Dermis microvascular lymphatic vessel endothelial cell (primary cell): ENCODE data around the gene SYCN. TPM values are rescaled to one million over a fixed set of nuclear protein-coding genes. Genes with fewer than 3 reads are reported as not detected.
"Not testable (repeated sequence)": the region's sequence is repeated elsewhere in the genome, so short reads cannot be mapped to it uniquely, and the experiment has no call there.

ENCODE experiments used
- DNase-seq, 2 donors: peaks; one replicate each; pipeline versions ENCODE4 v3.0.0 to v3.0.0-alpha.2; 2010; ENCODE audit warnings: low read depth in 2 of 2
- total RNA-seq: library from RNA; depleted of rRNA; stranded (reverse); fragments of >200 nt; gene quantifications from 2 replicates; pipeline ENCODE4 v1.2.1, GENCODE V29; 2014

Gene SYCN, protein sequence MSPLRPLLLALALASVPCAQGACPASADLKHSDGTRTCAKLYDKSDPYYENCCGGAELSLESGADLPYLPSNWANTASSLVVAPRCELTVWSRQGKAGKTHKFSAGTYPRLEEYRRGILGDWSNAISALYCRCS
- total RNA-seq, result not detected in 2 replicates

DNA sequence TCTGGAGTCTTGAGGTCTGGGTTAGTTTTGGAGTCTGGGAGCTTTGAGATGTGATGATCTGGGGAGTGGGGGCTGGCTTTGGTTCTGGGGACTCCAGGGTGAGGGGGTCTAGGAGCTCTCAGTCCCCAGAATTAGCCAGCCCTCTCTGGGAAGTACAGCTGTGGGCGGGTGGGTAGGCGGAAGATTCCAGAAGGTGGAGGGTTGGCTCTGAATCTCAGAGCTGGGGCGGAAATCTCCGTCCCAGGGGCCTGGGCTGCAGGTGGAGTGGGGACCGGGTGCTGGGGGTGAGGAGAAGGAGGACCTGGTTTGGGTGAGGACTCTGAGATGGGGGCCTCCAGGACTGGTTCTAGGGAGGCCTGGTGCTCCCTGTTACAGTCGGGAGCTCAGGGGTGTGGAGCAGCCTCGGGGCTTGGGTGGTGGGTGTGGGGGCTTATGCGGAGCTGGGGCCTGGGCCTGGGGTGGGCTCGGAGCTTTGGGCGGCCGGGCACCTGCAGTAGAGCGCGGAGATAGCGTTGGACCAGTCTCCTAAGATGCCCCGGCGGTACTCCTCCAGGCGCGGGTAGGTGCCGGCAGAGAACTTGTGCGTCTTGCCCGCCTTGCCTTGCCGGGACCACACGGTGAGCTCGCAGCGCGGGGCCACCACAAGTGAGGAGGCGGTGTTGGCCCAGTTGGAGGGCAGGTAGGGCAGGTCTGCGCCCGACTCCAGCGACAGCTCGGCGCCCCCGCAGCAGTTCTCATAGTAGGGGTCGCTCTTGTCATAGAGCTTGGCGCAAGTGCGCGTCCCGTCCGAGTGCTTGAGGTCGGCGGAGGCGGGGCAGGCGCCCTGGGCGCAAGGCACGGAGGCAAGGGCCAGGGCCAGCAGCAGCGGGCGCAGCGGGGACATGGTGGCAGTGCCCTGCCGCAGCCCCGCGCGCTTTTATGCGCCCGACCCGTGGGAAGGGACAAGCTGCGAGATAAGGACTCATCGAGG, at the start of gene SYCN:
SYCN (minus strand) TSS at position 892 of the 970 bp plus-strand sequence; CDS start at position 883, 9 bp downstream.
- no peak for DNase-seq

DNA sequence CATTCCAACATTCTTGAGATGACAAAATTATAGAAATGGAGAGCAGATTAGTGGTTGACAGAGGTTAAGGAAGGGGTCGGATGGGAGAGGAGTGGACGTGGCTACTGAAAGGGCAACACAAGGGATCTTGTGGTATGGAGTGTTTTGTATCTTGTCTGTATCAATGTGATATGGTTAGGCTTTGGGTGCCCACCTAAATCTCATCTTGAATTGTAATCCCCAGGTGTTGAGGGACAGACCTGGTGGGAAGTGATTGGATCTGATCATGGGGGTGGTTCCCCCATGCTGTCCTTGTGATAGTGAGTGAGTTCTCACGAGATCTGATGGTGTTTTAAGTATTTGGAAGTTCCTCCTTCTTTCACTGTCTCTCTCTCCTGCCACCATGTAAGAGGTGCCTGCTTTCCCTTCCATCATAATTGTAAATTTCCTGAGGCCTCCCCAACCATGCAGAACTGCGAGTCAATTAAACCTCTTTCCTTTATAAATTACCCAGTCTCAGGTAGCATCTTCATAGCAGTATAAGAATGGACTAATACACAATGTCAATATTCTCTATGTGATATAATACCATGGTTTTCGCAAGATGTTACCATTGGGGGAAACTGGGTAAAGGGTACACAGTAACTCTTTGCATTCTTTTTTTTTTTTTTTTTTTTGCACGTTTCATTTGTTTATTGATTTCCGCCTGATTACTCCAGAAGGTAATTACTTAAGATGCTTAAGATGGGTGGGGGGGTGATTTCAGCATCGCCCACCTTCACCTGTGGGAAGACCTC, 49.5 kb upstream of the SYCN start:
- DNase-seq, result no peak

DNA sequence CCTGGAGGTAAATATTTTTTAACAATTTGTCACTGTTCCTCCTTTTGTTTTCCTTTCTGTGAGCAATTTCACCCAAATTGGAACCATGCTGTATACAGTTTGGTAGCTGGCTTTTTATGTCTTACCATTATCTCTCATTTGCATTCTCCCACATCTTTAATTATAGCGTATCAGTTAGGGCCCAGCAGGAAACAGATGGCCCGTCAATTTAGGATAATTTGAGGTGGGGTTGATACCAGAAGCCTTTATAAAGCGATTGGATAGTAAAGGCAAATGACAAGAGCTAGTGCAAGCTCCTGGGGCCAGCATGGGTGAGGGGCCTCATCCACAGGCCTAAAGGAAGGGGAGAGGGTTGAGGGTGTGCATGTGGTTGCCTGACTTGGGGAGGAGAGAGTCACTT, 48.4 kb upstream of the SYCN start:
- DNase-seq, result no peak

DNA sequence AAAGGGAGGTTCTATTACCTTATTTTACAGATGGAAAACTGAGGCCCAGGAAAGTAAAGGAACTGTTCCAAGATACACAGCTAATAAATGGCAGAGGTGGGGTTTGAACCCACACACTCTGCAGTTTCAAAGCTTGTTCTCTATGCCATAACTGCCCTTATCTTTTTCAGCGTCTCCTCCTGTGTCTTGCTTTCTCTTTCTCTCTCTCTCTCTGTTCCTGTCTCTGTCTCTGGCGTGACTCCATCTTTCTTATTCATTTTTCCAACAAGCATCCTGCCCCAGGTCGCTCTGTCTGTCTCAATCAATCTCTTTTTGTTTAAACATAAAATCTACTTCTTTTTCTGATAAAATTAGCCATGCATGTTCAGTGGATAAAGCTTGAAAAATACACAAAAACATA, 47.8 kb upstream of the SYCN start:
- no peak for DNase-seq

DNA sequence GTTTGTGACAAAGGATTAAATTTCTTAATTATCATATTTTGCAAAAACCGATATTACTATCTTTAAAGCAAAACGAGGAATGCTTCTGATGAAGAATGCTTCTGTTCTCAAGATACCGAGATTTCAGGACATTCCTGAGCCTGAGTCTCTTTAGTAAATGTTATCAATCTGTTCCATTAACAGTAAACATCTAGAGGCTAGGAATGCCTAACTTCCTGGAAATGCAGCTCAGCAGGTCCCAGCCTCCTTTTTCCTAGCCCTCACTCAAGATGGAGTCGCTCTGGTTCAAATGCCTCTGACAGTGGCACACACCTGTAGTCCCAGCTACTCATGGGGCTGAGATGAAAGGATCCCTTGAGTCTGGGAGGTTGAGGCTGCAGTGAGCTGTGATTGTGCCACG, 47.0 kb upstream of the SYCN start:
- DNase-seq, result no peak

DNA sequence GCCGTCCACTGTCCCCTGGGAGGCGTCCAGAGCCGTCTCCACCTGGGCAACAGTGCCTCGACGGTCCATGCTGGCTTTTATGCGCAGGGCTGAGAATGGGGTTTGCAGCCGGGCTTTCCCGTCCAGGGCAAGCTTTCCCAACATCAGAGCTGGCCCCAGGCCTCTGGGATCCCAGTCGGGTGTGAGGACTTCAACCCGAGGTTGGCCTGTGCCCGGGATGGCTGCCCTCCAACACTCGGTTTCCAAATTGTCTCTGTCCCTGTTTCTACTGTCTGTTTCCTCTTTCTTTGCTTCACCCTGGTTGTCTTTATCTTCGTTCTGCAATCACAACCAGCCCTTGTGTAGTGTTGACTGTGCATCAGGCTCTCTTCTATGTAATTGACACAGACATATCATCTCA, 44.7 kb upstream of the SYCN start, which contains the start of gene IFNL4:
IFNL4 (minus strand) TSS at position 51 of the 400 bp plus-strand sequence.
- no peak for DNase-seq

DNA sequence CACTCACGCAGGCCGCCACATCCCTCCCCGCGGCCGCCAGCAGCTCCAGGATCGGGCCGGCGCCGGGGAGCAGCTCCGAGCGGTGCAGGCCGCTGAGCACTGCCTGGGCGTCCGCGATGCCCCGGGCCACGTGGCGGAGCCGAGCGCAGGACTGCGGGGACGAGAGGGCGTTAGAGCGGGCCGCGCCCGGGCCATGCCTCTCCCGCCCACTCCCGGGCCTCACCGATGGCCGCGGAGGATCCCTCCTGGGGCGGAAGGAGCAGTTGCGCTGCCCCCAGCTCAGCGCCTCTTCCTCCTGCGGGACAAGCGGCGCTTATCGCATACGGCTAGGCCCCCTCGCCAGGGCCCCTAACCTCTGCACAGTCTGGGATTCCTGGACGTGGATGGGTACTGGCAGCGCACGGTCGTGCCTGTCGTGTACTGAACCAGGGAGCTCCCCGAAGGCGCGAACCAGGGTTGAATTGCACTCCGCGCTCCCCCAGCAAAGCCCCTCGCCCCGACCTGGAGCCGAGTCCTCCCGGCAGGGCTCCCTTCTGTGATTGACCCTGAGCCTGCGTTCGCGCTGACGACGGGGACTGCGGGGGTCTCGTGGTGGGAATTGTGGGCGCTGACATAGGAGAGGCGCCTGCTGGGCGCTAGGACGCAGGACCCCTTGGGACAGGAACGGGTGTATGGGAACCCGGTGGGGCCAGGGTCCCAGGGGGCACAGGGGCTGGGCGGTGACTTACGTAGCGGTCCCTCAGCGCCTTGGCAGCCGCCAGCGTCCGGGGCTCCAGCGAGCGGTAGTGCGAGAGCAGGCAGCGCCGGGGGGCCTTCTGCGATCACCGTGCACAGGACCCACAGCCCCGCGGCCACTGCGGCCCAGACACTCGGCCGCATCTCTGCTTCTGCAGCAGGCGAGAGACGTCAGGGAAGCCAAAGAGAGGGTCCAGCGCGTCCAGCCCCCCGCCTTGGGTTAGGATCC, 43.9 kb upstream of the SYCN start:
- DNase-seq, result no peak

DNA sequence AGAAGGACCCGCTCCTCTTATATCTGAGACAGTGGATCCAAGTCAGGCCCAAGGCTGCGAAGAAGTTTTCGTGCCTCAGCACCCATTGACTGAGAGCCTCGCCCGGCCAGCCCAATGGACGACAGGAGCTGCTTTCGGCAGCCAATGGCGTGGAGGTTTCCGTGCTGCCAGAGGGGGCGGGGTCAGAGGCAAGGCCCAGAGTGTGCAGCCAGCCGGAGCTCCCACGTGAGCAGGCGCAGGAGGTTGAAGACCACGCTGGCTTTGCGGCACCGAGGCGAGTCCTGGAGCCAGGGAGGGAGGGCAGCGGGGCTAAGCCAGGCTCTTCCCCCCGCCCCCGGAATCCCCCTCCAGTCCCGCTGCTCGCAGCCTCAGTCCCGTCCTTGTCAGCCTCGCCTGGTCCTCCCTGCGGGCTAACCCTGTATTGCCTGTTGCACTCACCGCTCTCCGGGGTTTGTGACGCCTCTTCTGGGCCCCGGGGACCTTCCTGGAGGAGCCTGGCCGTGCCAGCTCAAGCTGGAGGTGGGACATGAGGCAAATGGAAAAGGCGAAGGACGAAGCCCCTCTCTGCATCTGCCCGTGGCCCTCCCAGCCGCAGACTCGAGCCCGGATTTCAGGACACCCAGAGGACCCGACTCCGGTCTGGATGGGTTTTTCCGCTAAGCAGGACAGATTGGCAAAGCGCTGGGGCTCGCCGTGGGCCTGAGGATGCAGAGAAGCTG, 43.0 kb upstream of the SYCN start:
- DNase-seq, result peak in 1 of 2 donors; percentile 26

DNA sequence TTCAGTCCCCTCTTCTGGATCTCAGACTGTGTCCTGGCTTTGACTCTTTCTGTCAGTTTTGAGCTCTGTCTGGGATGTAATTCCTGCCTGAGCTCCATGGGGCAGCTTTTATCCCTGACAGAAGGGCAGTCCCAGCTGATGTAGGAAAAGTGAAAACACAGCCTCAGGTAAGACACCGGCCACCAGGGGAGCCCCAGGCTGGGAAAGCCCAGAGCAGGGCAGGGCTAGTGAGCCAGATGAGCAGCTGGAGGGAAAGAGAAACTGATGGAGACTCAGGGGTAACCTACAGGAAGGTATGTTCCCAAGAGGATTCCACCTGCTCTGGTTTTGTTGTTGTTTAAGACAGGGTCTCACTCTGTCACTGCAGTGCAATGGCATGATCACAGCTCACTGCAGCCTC, 41.1 kb upstream of the SYCN start:
- not testable (repeated sequence) for DNase-seq

DNA sequence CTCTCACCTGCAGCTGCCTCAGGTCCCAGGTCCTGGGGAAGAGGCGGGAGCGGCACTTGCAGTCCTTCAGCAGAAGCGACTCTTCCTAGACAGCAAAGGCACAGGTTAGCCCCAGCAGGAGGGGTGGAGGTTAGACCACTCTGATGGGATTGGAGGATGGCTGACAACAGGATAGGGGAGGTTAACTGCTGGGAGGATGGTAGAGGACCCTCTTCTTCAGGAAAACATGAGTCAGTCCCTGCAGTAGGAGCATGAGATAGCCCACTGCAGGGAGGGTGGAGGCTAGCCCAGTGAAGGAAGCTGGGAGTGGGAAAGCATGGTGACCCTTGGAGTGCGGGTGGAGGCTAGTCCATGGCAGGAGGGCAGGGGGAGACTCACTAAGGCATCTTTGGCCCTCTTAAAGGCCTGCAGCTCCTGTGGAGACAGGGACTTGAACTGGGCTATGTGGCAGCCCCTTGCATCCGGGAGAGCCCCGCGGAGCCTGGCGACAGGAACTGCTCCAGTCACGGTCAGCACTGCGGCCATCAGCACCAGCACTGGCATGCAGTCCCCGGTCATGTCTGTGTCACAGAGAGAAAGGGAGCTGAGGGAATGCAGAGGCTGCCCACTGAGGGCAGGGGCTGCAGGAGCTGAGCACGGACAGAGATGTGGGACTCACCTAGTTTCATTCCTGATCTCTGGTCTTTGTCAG, 40.5 kb upstream of the SYCN start, which contains the start of gene IFNL3:
IFNL3 (minus strand) TSS at position 597 of the 691 bp plus-strand sequence; CDS start at position 558, 39 bp downstream.
- not testable (repeated sequence) for DNase-seq

DNA sequence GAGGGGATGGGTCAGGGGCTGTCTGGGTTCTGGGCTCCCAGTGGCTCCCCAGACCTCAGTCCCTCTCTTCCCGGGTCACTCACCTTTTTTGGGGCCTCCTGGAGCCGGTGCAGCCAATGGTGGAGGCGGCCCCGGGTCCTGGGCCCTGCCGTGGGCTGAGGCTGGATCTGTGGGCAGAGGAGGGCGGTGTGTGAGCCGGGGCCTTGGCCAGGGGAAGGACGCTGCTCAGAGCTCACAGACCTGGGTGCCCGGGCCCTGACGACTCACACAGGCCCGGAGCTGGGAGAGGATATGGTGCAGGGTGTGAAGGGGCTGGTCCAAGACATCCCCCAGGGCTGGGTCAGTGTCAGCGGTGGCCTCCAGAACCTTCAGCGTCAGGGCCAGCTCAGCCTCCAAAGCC, 39.7 kb upstream of the SYCN start:
- DNase-seq, result not testable (repeated sequence)

DNA sequence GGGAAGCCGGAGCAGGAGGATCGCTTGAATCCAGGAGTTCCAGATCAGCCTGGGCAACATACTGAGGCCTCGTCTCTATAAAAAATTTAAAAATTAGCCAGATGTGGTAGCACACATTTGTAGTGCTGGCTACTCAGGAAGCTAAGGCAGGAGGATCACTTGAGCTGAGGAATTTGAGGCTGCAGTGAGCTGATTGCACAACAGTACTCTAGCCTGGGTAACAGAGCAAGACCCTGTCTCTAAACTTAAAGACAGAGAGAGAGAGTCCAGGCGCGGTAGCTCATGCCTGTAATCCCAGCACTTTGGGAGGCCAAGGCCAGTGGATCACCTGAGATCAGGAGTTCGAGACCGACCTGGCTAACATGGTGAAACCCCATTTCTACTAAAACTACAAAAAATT, 36.4 kb upstream of the SYCN start:
- no peak for DNase-seq

DNA sequence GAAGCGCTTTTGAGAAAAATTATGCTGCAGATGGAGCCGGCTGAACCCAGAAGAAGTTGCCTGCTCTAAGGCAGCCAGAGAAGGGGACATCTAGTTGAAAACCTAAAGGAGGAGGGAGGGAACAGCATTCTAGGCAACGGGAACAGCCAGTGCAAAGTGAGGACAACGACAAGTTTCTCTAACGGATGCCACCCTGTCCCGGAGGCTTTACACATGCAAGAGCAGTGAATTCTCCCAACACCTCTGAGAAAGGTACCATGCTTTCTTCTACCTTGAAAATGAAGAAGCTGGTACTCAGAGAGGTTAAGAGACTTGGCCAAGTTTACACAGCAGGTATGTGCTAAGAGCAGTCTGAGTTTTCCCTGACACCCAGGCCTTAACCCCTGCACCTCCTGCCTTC, 34.9 kb upstream of the SYCN start:
- no peak for DNase-seq

DNA sequence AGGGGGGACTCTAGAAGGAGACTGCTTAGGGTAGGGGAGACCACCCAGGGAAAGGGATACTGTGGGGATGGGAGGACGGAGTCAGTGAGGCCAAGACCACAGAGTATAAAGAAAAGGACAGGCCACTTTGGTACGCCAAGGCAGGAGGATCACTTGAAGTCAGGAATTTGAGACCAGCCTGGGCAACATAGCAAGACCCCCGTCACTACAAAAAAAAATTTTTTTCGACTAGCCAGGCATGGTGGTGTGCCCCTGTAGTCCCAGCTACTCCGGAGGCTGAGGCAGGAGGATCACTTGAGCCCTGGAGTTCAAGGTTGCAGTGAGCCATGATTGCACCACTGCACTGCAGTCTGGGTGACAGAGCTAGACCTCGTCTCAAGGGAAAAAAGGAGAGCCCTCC, 34.1 kb upstream of the SYCN start:
- DNase-seq, result no peak

DNA sequence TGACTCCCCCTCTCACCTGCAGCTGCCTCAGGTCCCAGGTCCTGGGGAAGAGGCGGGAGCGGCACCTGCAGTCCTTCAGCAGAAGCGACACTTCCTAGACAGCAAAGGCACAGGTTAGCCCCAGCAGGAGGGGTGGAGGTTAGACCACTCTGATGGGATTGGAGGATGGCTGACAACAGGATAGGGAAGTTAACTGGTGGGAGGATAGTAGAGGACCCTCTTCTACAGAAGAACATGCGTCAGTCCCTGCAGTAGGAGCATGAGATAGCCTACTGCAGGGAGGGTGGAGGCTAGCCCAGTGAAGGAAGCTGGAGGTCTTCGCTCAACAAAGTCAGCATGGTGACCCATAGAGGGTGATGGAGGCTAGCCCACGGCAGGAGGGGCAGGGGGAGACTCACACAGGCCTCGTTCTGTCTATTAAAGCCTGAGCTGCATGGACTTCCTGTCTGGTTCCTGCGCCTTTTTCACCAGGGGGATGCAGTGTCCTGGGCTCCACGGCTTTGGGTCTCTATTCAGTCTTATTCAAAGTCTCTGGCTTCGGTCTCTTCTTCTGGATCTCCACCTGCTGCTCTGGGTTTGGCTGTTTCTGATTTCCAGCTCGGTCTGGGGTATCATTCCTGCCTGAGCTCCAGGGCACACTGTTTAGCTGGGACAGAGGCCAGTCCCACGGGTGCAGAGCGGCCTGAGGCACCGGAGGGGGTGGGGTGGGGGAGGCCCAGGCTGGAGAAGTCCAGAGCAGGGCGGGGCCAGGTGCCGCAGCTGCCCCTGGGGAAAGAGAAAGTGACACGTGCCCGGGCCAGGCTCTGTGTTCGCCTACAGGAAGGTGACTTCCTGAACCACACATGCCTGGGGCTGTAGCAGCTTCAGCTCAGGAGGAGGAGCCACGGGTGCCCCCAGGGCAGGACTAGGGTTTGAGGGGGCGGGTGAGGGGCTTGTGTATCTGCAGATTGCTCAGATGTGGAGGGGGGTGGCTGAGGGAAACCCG, 33.4 kb upstream of the SYCN start:
- peak in 1 of 2 donors; percentile 4 for DNase-seq

DNA sequence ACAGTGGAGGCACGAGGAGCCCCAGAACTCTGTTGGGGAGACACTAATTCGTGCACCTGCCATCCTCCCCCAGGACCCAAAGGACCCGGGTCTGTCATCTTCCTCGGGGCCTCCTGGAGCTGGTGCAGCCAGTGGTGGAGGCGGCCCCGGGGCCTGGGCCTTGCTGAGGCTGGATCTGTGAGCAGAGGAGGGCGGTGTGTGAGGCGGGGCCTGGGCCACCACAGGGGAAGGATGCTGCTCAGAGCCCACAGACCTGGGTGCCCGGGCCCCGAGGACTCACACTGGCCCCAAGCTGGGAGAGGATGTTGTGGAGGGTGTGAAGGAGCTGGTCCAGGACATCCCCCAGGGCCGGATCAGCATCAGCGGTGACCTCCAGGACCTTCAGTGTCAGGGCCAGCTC, 32.5 kb upstream of the SYCN start:
- no peak for DNase-seq

DNA sequence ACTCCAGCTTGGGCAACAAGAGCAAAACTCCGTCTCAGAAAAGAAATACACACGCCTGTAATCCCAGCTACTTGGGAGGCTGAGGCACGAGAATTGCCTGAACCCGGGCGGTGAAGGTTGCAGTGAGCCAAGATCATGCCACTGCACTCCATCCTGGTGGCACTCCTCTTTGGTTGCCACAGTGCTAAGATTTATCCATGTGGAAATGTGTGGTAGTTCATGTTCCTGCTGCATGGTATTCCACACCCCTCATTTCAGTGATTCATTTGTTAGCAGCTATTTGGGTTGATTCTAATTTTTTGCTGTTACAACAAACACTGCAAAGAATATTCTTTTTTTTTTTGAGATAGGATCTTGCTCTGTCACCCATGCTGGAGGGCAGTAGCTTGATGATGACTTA, 28.6 kb upstream of the SYCN start:
- DNase-seq, result no peak

DNA sequence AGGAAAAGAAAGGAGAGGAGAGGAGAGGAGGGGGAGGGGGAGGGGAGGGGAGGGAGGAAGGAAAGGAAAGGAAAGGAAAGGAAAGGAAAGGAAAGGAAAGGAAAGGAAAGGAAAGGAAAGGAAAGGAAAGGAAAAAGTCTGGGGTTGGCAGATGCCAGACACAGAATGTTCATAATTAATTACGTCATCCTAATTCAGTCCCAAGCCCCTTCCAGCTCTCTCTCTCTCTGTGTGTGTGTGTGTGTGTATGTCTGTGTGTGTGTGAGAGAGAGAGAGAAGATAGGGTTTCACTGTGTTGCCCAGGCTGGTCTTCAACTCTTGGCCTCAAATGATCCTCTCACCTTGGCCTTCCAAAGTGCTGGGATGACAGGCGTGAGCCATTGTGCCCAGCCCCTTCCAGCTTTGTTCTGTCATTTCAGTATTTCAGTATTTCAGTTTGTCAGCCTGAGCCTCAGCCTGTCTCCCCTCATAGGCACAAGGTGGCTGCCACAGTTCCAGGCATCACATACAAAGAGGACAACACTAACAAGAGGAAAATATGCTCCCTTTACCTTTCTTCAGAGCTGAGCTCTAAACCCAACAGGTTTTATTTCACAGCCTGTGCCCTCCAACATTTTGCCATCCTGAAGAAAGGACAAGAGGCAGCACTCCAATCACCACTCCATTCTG, 26.2 kb upstream of the SYCN start:
- DNase-seq, result no peak
